NB4 (cell line): Measurements from ENCODE around the gene PAX3.
"Not testable (repeated sequence)": the region's sequence is repeated elsewhere in the genome, so short reads cannot be mapped to it uniquely, and the experiment has no call there.

Experiments
- DNase-seq: peaks from one replicate; pipeline ENCODE4 v3.0.0; 2010; ENCODE audit warnings: low read depth
- H3K4me3 ChIP-seq: one replicate; pipeline ENCODE4 v1.5.1; 2011; ENCODE audit warnings: mild to moderate bottlenecking, low read depth, low read length, moderate library complexity
- MYC ChIP-seq: IDR thresholded peaks from 2 replicates; pipeline ENCODE4 v1.6.1; 2011; ENCODE audit warnings: low read depth, low read length
- POLR2A ChIP-seq: IDR thresholded peaks from 2 replicates; pipeline ENCODE4 v1.6.1; 2011; ENCODE audit warnings: mild to moderate bottlenecking; ENCODE audit not compliant: insufficient read length; ENCODE audit errors: extremely low read depth
- TF ChIP-seq, protein P1 (sequence below): IDR thresholded peaks from one replicate; pipeline ENCODE4 v1.5.1; 2012; ENCODE audit warnings: low read depth, low read length
- TF ChIP-seq, protein P2 (sequence below): IDR thresholded peaks from 2 replicates; pipeline ENCODE4 v1.6.1; 2011; ENCODE audit warnings: low read depth, low read length

The PAX3 gene

DNA sequence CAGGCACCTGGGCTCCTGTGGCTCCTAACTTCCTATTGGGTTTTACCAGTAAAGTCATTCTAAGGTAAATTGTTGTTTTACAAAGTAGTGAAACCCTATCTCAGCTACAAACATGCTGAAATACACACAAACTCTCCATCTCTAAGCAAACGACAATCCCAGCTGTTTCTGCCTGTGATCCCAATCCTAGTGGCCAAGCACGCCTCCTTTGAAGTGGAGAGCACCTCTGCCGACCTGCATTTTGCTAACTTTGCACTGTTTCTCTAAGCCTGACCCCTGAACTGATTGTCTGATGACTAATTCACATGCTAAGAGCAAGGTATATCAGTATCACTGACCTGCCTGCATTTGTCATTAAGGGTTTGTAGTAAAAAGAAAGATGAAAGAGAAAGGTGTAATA lies 124.3 kb downstream of the PAX3 start:
- H3K4me3 ChIP-seq: no peak overlapping the region
- TF ChIP-seq, protein P1, sequence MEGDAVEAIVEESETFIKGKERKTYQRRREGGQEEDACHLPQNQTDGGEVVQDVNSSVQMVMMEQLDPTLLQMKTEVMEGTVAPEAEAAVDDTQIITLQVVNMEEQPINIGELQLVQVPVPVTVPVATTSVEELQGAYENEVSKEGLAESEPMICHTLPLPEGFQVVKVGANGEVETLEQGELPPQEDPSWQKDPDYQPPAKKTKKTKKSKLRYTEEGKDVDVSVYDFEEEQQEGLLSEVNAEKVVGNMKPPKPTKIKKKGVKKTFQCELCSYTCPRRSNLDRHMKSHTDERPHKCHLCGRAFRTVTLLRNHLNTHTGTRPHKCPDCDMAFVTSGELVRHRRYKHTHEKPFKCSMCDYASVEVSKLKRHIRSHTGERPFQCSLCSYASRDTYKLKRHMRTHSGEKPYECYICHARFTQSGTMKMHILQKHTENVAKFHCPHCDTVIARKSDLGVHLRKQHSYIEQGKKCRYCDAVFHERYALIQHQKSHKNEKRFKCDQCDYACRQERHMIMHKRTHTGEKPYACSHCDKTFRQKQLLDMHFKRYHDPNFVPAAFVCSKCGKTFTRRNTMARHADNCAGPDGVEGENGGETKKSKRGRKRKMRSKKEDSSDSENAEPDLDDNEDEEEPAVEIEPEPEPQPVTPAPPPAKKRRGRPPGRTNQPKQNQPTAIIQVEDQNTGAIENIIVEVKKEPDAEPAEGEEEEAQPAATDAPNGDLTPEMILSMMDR: no peak
- TF ChIP-seq MYC (no peak), POLR2A (no peak)
- TF ChIP-seq, protein P2, sequence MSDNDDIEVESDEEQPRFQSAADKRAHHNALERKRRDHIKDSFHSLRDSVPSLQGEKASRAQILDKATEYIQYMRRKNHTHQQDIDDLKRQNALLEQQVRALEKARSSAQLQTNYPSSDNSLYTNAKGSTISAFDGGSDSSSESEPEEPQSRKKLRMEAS: no peak
- no peak for DNase-seq

DNA sequence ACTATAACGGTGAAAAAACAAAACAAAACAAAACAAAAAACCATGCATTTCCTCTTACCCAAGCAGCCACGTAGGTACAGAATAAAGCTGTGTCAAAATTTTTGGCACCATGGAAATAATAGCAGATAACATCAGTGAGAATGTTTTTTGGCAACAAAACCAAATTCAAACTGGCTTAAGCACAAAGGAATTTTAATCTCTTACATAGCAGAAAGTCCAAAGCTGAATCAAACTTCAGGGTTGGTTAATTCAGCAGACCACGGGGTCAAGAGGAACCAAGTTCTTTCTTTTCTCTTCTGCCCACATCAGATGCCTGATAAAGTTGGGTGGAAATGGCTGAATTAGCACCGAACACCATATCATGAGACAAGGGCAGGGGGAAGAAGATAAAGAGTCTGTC lies 129.5 kb downstream of the PAX3 start:
- no peak overlapping the region for H3K4me3 ChIP-seq
- TF ChIP-seq, protein P1: no peak
- no peak for TF ChIP-seq POLR2A
- TF ChIP-seq MYC: no peak
- TF ChIP-seq, protein P2: no peak
- DNase-seq: no peak

DNA sequence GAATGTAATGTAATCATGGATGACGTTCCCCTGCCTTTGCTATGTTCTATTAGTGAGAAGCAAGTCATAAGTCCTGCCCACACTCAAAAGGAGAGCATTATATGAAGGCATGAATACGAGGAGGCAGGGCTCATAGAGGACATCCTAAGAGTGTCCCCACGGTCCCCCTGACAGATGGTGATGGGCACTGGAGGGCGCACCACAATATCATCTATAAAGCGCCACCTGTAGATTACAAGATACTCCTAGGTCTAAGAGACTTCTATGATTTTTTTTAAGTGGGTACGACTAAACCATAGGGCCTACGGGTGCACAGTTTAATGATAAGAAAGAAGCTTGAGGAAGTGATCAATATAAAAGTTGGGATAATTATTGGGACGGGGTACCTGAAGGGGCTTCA lies 131.0 kb downstream of the PAX3 start:
- TF ChIP-seq POLR2A (no peak), MYC (no peak)
- TF ChIP-seq, protein P2: no peak
- TF ChIP-seq, protein P1: no peak
- no peak overlapping the region for H3K4me3 ChIP-seq
- no peak for DNase-seq

DNA sequence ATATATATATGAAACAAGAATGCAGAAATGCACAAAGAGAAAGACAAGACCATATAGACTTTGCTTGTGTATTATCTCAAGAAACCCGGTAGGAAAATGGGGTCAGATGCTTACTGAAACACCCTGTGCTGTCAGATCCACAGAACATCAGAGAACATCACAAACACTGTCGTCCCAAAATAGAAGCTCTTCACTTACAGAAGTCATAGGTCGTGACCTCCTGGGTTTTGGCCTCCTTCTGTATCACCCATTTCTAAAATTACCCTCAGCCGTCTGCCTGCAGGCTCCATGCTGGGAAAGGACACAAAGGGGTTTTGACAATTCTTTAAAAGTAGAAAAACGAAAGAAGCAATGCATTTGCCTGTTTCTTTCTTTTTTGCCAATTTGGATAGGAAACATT lies 137.9 kb downstream of the PAX3 start:
- TF ChIP-seq MYC (no peak), POLR2A (no peak)
- TF ChIP-seq, protein P1: no peak
- TF ChIP-seq, protein P2: no peak
- no peak overlapping the region for H3K4me3 ChIP-seq
- no peak for DNase-seq

DNA sequence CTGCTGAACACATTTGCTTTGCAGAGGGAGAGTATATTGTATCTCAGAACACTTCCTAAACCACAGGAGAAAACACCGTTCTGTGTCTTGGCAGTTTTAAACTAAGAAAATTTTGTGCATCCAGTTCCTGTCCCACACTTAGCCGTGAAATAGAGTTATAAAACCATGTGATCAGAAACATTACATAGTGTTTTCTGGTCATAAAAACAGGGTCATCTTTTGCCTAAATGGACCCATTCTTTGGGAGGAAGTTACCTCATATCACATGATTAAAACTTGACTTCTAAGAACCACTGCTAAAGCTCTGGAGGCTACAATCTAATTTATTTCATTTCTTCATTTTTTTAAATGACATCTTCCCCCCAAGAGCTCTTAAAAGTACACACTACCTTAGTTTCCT lies 138.7 kb downstream of the PAX3 start:
- H3K4me3 ChIP-seq: no peak overlapping the region
- TF ChIP-seq POLR2A: no peak
- TF ChIP-seq MYC: no peak
- no peak for DNase-seq

DNA sequence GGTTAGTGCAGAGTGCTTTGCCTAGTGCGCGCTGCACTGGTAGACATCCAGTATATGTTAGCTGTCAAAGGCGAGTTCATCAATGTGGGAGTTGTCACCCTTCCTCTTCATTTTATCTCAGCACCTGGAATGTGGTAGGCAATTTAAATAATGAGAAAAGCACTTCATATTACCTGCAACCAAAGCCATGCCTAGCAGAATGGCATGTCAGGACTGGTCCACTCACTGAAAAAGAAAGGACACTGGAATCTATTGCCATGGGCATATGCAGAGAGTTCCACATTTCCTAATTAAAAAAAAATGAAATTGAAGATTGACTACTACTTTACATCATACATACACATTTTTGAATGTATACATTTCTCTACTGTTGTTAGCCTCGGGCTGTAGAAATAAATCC lies 139.6 kb downstream of the PAX3 start:
- H3K4me3 ChIP-seq: no peak overlapping the region
- TF ChIP-seq POLR2A (no peak), MYC (no peak)
- TF ChIP-seq, protein P2: no peak
- TF ChIP-seq, protein P1: no peak
- no peak for DNase-seq

DNA sequence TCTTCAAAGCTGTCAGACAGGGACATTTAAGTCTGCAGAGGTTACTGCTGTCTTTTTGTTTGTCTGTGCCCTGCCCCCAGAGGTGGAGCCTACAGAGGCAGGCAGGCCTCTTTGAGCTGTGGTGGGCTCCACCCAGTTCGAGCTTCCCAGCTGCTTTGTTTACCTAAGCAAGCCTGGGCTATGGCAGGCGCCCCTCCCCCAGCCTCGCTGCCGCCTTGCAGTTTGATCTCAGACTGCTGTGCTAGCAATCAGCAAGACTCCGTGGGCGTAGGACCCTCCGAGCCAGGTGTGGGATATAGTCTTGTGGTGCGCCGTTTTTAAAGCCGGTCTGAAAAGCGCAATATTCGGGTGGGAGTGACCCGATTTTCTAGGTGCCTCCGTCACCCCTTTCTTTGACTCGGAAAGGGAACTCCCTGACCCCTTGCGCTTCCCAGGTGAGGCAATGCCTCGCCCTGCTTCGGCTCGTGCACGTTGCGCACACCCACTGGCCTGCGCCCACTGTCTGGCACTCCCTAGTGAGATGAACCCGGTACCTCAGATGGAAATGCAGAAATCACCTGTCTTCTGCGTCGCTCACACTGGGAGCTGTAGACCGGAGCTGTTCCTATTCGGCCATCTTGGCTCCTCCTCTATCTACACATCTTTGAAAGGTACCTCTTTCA lies 143.7 kb downstream of the PAX3 start:
- H3K4me3 ChIP-seq, DNase-seq: not testable (repeated sequence)
